H1 (cell line): ENCODE results near the gene PSMA2. TPM values are rescaled to one million over a fixed set of nuclear protein-coding genes. Genes with fewer than 3 reads are reported as not detected.

ENCODE experiments used
- HDAC2 ChIP-seq, 2 experiments: fragments of 300-600 bp in 1 of 2; sonication (generic) in 1 of 2; IDR thresholded peaks; 2 replicates each; pipeline ENCODE4 v1.6.1; 2011 to 2012; ENCODE audit warnings: low read depth in 2 of 2, low read length in 2 of 2, mild to moderate bottlenecking in 2 of 2, moderate library complexity in 2 of 2, borderline replicate concordance in 1 of 2, inconsistent platforms in 1 of 2
- SIRT6 ChIP-seq: IDR thresholded peaks from one replicate; pipeline ENCODE4 v1.7.1; 2012; ENCODE audit warnings: low read length, inconsistent platforms
- SP1 ChIP-seq: IDR thresholded peaks from 2 replicates; pipeline ENCODE4 v1.6.1; 2011; ENCODE audit warnings: low read depth, low read length
- polyA plus RNA-seq, 7 experiments: library from polyadenylated mRNA; depleted of rRNA in 3 of 7; stranded (reverse) in 5 of 7; unstranded in 2 of 7; fragments of >200 nt in 5 of 7; fragments of 200-250 nt in 2 of 7; gene quantifications; 1 replicate in 5 of 7; 2 replicates in 1 of 7; 4 replicates in 1 of 7; pipeline versions ENCODE4 v1.2.1 to v1.2.3, GENCODE V29; 2011 to 2013; ENCODE audit warnings: missing spikeins in 2 of 7, mixed read lengths in 2 of 7
- total RNA-seq: library from RNA; stranded (reverse); fragmentation: NEBNext Ultra II Directional; extraction: Animal tissue kit (Norgen Biotek cat#: 25700); gene quantifications from 2 replicates; pipeline ENCODE4 v1.2.1, GENCODE V29; 2021
- TF ChIP-seq, protein P1 (sequence below): fragments of 300-600 bp; sonication (generic); IDR thresholded peaks from 2 replicates; pipeline ENCODE4 v1.7.1; 2012; ENCODE audit warnings: low read length, moderate library complexity, mild to moderate bottlenecking, inconsistent platforms; ENCODE audit not compliant: insufficient replicate concordance
- TF ChIP-seq, protein P2 (sequence below): IDR thresholded peaks from 2 replicates; pipeline ENCODE4 v1.6.1; 2011; ENCODE audit warnings: low read length, improper control_type of control experiment

The PSMA2 gene
- total and polyA plus RNA-seq, 2 of the 8 experiments (the other 6 are each of a cell fraction or from before 2014, with no cell fraction given) = 211 to 259 TPM

DNA sequence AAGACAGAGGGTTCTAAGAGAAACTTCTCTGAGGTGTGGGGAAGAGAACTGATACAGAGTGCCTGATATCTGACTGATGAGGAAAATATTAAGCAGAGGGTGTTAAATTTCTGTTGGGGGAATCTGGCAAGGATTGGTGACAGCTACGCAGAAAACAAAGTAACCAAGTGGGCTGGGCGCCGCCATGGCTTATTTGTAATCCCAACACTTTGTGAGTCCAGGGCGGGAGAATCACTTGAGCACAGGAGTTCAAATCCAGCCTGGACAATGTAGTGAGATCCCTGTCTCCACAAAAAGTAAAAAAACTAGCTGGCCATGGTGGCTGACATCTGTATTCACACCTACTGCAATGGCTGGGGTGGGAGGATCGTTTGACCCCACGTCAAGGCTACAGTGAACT lies 18.0 kb downstream of the PSMA2 start (continued):
- TF ChIP-seq, protein P1, sequence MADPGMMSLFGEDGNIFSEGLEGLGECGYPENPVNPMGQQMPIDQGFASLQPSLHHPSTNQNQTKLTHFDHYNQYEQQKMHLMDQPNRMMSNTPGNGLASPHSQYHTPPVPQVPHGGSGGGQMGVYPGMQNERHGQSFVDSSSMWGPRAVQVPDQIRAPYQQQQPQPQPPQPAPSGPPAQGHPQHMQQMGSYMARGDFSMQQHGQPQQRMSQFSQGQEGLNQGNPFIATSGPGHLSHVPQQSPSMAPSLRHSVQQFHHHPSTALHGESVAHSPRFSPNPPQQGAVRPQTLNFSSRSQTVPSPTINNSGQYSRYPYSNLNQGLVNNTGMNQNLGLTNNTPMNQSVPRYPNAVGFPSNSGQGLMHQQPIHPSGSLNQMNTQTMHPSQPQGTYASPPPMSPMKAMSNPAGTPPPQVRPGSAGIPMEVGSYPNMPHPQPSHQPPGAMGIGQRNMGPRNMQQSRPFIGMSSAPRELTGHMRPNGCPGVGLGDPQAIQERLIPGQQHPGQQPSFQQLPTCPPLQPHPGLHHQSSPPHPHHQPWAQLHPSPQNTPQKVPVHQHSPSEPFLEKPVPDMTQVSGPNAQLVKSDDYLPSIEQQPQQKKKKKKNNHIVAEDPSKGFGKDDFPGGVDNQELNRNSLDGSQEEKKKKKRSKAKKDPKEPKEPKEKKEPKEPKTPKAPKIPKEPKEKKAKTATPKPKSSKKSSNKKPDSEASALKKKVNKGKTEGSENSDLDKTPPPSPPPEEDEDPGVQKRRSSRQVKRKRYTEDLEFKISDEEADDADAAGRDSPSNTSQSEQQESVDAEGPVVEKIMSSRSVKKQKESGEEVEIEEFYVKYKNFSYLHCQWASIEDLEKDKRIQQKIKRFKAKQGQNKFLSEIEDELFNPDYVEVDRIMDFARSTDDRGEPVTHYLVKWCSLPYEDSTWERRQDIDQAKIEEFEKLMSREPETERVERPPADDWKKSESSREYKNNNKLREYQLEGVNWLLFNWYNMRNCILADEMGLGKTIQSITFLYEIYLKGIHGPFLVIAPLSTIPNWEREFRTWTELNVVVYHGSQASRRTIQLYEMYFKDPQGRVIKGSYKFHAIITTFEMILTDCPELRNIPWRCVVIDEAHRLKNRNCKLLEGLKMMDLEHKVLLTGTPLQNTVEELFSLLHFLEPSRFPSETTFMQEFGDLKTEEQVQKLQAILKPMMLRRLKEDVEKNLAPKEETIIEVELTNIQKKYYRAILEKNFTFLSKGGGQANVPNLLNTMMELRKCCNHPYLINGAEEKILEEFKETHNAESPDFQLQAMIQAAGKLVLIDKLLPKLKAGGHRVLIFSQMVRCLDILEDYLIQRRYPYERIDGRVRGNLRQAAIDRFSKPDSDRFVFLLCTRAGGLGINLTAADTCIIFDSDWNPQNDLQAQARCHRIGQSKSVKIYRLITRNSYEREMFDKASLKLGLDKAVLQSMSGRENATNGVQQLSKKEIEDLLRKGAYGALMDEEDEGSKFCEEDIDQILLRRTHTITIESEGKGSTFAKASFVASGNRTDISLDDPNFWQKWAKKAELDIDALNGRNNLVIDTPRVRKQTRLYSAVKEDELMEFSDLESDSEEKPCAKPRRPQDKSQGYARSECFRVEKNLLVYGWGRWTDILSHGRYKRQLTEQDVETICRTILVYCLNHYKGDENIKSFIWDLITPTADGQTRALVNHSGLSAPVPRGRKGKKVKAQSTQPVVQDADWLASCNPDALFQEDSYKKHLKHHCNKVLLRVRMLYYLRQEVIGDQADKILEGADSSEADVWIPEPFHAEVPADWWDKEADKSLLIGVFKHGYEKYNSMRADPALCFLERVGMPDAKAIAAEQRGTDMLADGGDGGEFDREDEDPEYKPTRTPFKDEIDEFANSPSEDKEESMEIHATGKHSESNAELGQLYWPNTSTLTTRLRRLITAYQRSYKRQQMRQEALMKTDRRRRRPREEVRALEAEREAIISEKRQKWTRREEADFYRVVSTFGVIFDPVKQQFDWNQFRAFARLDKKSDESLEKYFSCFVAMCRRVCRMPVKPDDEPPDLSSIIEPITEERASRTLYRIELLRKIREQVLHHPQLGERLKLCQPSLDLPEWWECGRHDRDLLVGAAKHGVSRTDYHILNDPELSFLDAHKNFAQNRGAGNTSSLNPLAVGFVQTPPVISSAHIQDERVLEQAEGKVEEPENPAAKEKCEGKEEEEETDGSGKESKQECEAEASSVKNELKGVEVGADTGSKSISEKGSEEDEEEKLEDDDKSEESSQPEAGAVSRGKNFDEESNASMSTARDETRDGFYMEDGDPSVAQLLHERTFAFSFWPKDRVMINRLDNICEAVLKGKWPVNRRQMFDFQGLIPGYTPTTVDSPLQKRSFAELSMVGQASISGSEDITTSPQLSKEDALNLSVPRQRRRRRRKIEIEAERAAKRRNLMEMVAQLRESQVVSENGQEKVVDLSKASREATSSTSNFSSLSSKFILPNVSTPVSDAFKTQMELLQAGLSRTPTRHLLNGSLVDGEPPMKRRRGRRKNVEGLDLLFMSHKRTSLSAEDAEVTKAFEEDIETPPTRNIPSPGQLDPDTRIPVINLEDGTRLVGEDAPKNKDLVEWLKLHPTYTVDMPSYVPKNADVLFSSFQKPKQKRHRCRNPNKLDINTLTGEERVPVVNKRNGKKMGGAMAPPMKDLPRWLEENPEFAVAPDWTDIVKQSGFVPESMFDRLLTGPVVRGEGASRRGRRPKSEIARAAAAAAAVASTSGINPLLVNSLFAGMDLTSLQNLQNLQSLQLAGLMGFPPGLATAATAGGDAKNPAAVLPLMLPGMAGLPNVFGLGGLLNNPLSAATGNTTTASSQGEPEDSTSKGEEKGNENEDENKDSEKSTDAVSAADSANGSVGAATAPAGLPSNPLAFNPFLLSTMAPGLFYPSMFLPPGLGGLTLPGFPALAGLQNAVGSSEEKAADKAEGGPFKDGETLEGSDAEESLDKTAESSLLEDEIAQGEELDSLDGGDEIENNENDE = no peak
- TF ChIP-seq HDAC2 (IDR thresholded peaks at IDR 0.05; ENCODE audit: borderline replicate concordance in 1 of 2, low read depth in 2 of 2, low read length in 2 of 2) (no peak), SP1 (no peak), SIRT6 (no peak)
- TF ChIP-seq, protein P2, sequence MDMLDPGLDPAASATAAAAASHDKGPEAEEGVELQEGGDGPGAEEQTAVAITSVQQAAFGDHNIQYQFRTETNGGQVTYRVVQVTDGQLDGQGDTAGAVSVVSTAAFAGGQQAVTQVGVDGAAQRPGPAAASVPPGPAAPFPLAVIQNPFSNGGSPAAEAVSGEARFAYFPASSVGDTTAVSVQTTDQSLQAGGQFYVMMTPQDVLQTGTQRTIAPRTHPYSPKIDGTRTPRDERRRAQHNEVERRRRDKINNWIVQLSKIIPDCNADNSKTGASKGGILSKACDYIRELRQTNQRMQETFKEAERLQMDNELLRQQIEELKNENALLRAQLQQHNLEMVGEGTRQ = no peak
